ENCODE results near the gene PCDHA6. TPM values are rescaled to one million over a fixed set of nuclear protein-coding genes. Genes with fewer than 3 reads are reported as not detected.
"Not testable (repeated sequence)": the region's sequence is repeated elsewhere in the genome, so short reads cannot be mapped to it uniquely, and the experiment has no call there.

Gene PCDHA6
- total RNA-seq, 4 donors from 2014 or later = 0.35 to 0.57 (median 0.54) TPM; not detected in 1

- Histone ChIP-seq H3K4me3 (no peak overlapping the region), H3K9me3 (peaks cover 0 to 15% (median 0%) of the 10 kb centered on the region in 4 donors), H3K27ac (no peak overlapping the region), H3K36me3 (no peaks in the 10 kb centered on the region), H3K27me3 (no peaks in the 10 kb centered on the region), H3K4me1 (no peaks in the 10 kb centered on the region)
- no peak for DNase-seq
- TF ChIP-seq POLR2A (IDR thresholded peaks at IDR 0.05) = no peak
- TF ChIP-seq CTCF (IDR thresholded peaks at IDR 0.05) = no peak
Measured at GRCh38 chr5:140822281-140822629, 5.5 kb upstream of the PCDHA6 start.

- not testable (repeated sequence) for H3K36me3 ChIP-seq, H3K4me1 ChIP-seq, H3K27me3 ChIP-seq, H3K27ac ChIP-seq, H3K4me3 ChIP-seq, DNase-seq
- H3K9me3 ChIP-seq = peaks cover 0 to 17% (median 0%) of the 10 kb centered on the region in 4 donors
Measured at GRCh38 chr5:140822969-140823368, 4.8 kb upstream of the PCDHA6 start.

- H3K4me3 ChIP-seq = no peak overlapping the region
- DNase-seq = no peak
- H3K36me3 ChIP-seq = no peaks in the 10 kb centered on the region
- no peaks in the 10 kb centered on the region for H3K27me3 ChIP-seq
- no peaks in the 10 kb centered on the region for H3K4me1 ChIP-seq
- no peak overlapping the region for H3K27ac ChIP-seq
- peaks cover 0 to 22% (median 0%) of the 10 kb centered on the region in 4 donors for H3K9me3 ChIP-seq
- TF ChIP-seq POLR2A (IDR thresholded peaks at IDR 0.05) (no peak), CTCF (IDR thresholded peaks at IDR 0.05) (no peak)
Measured at GRCh38 chr5:140823475-140823874, 4.3 kb upstream of the PCDHA6 start.

GRCh38 chr5:140828362-140828737 lies 590 bp downstream of the PCDHA6 start:
- H3K4me1 ChIP-seq = no peaks in the 10 kb centered on the region
- H3K36me3 ChIP-seq = no peaks in the 10 kb centered on the region
- no peak overlapping the region for H3K27ac ChIP-seq
- no peak overlapping the region for H3K4me3 ChIP-seq
- no peak for DNase-seq
- H3K9me3 ChIP-seq = peaks cover 0 to 29% (median 5%) of the 10 kb centered on the region in 4 donors
- TF ChIP-seq CTCF (IDR thresholded peaks at IDR 0.05) (no peak), POLR2A (IDR thresholded peaks at IDR 0.05) (no peak)
- no peaks in the 10 kb centered on the region for H3K27me3 ChIP-seq

- H3K9me3 ChIP-seq = peaks cover 0 to 31% (median 8%) of the 10 kb centered on the region in 4 donors
- H3K36me3 ChIP-seq, DNase-seq, H3K4me1 ChIP-seq, H3K27me3 ChIP-seq, H3K4me3 ChIP-seq, H3K27ac ChIP-seq: not testable (repeated sequence)
Measured at GRCh38 chr5:140829511-140830501, 2.0 kb downstream of the PCDHA6 start.

- TF ChIP-seq CTCF (IDR thresholded peaks at IDR 0.05) (no peak), POLR2A (IDR thresholded peaks at IDR 0.05) (no peak)
- H3K4me3 ChIP-seq = peak within 1 kb of the TSS in 2 of 4 donors; percentile 6 to 23
- DNase-seq = no peak
- H3K9me3 ChIP-seq = peaks cover 0 to 34% (median 12%) of the 10 kb centered on the region in 4 donors
- no peaks in the 10 kb centered on the region for H3K4me1 ChIP-seq
- no peaks in the 10 kb centered on the region for H3K36me3 ChIP-seq
- H3K27me3 ChIP-seq = no peaks in the 10 kb centered on the region
- no peak within 1 kb of the TSS for H3K27ac ChIP-seq
Measured at GRCh38 chr5:140833993-140834392, 6.2 kb downstream of the PCDHA6 start, which contains the start of gene PCDHA7. Gene PCDHA7, plus strand, starts transcription at chr5:140834269. Its CDS starts 115 bp downstream, at chr5:140834384.

- not testable (repeated sequence) for H3K4me1 ChIP-seq, H3K27ac ChIP-seq, H3K27me3 ChIP-seq, DNase-seq, H3K36me3 ChIP-seq
- Histone ChIP-seq H3K9me3 (peaks cover 0 to 31% (median 9%) of the 10 kb centered on the region in 4 donors), H3K4me3 (peak overlapping the region in 2 of 4 donors; percentile 6 to 23)
Measured at GRCh38 chr5:140834439-140835008, 6.8 kb downstream of the PCDHA6 start.
